Tibial artery (tissue), 4 donors: ENCODE results near the gene M1AP.

Experiments
- DNase-seq, 2 donors: peaks; one replicate each; pipeline ENCODE4 v3.0.0-alpha.2; 2019
- H3K27ac ChIP-seq, 2 donors: fragments of 200-600 bp; sonication (generic) in 1 of 2; 1 replicate in 1 of 2; 2 replicates in 1 of 2; pipeline ENCODE4 v1.5.1; 2018 to 2019; ENCODE audit warnings: mild to moderate bottlenecking in 1 of 2
- H3K27me3 ChIP-seq, 2 donors: fragments of 200-600 bp; sonication (generic) in 1 of 2; one replicate each; pipeline versions ENCODE4 v1.5.1 to v1.6.0; 2016 to 2019
- H3K36me3 ChIP-seq, 3 donors: fragments of 200-600 bp; sonication (generic) in 2 of 3; one replicate each; pipeline ENCODE4 v1.5.1; 2016 to 2019; ENCODE audit warnings: mild to moderate bottlenecking in 2 of 3
- H3K4me1 ChIP-seq, 4 donors: fragments of 200-600 bp; sonication (generic) in 2 of 4; 1 replicate in 3 of 4; 2 replicates in 1 of 4; pipeline ENCODE4 v1.5.1; 2016 to 2019
- H3K4me3 ChIP-seq, 2 donors: fragments of 200-600 bp; sonication (generic) in 1 of 2; 1 replicate in 1 of 2; 2 replicates in 1 of 2; pipeline ENCODE4 v1.5.1; 2018 to 2019; ENCODE audit warnings: mild to moderate bottlenecking in 2 of 2
- H3K9me3 ChIP-seq, 3 donors: fragments of 200-600 bp; sonication (generic) in 1 of 3; one replicate each; pipeline ENCODE4 v1.5.1; 2016 to 2019
- intact Hi-C: fragments of 100-400 bp; cut with DNase I; formaldehyde crosslinking; loops from one replicate; pipeline ENCODE4 v1.15.0; 2023; ENCODE audit warnings: low total_unique reads
- TF ChIP-seq, protein P1 (sequence below), 2 experiments: fragments of 200-600 bp in 1 of 2; fragments of 450-650 bp in 1 of 2; IDR thresholded peaks; one replicate each; pipeline ENCODE4 v1.5.1; 2017 to 2019; ENCODE audit warnings: antibody characterized with exemption in 2 of 2, mild to moderate bottlenecking in 1 of 2, moderate library complexity in 1 of 2

Gene M1AP

DNA sequence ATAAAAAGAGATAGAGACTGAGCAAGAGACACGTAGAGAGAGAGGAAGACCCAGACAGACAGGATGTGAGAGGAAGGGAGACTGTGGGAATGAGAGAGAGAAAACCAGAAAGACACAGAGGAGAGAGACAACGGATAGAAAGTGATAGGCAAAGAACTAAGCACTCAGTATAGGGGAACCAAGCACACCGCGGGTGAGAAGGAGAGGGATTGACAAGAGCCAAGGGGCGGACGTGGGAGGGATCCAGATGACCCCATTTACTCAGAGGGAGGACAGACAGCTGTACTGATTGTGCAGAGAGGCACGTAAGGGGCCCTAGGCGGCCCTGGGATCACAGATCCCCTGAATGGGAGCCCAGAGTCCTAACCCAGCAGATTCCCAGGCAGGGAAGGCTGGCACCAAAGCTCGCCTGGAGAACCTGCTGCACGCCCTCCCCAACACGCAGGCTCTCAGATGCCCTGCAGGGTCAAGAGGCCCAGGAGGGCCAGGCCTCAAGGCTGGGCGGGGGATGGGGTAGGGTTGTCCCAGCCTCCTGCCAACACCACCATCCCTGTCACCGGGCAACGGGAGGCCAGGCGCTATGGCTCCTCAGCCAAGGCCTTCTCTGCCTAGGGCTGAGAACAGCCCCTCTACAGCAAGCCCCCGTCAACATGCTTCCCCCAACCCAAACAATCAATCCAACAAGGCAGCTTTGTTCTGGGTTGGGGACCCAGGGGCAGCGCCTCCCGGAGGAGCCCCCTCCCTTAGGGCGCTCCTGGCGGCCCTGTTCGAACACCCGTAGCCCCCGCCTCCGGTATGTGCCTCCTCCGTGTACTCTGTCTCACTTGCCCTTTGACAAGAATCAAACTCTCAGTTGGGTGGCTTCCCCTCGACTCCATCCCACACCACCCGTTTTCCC, 95.0 kb downstream of the M1AP start:
- TF ChIP-seq, protein P1, sequence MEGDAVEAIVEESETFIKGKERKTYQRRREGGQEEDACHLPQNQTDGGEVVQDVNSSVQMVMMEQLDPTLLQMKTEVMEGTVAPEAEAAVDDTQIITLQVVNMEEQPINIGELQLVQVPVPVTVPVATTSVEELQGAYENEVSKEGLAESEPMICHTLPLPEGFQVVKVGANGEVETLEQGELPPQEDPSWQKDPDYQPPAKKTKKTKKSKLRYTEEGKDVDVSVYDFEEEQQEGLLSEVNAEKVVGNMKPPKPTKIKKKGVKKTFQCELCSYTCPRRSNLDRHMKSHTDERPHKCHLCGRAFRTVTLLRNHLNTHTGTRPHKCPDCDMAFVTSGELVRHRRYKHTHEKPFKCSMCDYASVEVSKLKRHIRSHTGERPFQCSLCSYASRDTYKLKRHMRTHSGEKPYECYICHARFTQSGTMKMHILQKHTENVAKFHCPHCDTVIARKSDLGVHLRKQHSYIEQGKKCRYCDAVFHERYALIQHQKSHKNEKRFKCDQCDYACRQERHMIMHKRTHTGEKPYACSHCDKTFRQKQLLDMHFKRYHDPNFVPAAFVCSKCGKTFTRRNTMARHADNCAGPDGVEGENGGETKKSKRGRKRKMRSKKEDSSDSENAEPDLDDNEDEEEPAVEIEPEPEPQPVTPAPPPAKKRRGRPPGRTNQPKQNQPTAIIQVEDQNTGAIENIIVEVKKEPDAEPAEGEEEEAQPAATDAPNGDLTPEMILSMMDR (IDR thresholded peaks at IDR 0.05) = no peak
- H3K4me1 ChIP-seq = peaks cover 0 to 37% (median 30%) of the 10 kb centered on the region in 4 donors
- peak overlapping the region; percentile 66 to 92 for H3K4me3 ChIP-seq
- intact Hi-C loops = loop anchor here (5.0 kb wide), 1 partner anchor 34 kb away; no protein-coding TSS in a partner anchor
- H3K27me3 ChIP-seq = no peaks in the 10 kb centered on the region
- peak overlapping the region; percentile 84 to 91 for H3K27ac ChIP-seq
- H3K9me3 ChIP-seq = no peaks in the 10 kb centered on the region
- DNase-seq = peak in 1 of 2 donors; percentile 70
- H3K36me3 ChIP-seq = peaks cover 0 to 10% (median 0%) of the 10 kb centered on the region in 3 donors

- Histone ChIP-seq H3K4me3 (no peak overlapping the region), H3K27me3 (no peaks in the 10 kb centered on the region), H3K27ac (peak overlapping the region; percentile 84 to 91), H3K9me3 (no peaks in the 10 kb centered on the region), H3K36me3 (peaks cover 0 to 10% (median 0%) of the 10 kb centered on the region in 3 donors), H3K4me1 (peaks cover 0 to 37% (median 30%) of the 10 kb centered on the region in 4 donors)
- no peak for DNase-seq
- intact Hi-C loops = loop anchor here (5.0 kb wide), 1 partner anchor 35 kb away; no protein-coding TSS in a partner anchor
- TF ChIP-seq, protein P1 (IDR thresholded peaks at IDR 0.05) = no peak
These were observed 95.9 kb downstream of the M1AP start for GRCh38 chr2:74551942-74552913.

- DNase-seq = no peak
- Histone ChIP-seq H3K4me1 (peaks cover 0 to 37% (median 30%) of the 10 kb centered on the region in 4 donors), H3K27ac (no peak overlapping the region), H3K36me3 (peaks cover 0 to 4% (median 0%) of the 10 kb centered on the region in 3 donors), H3K4me3 (no peak overlapping the region), H3K27me3 (no peaks in the 10 kb centered on the region), H3K9me3 (no peaks in the 10 kb centered on the region)
- intact Hi-C loops = loop anchor here (5.0 kb wide), 1 partner anchor 36 kb away; no protein-coding TSS in a partner anchor
- TF ChIP-seq, protein P1 (IDR thresholded peaks at IDR 0.05) = no peak
These were observed 96.6 kb downstream of the M1AP start for GRCh38 chr2:74551530-74551929.

- no peaks in the 10 kb centered on the region for H3K36me3 ChIP-seq
- no peak for DNase-seq
- TF ChIP-seq, protein P1 (IDR thresholded peaks at IDR 0.05) = no peak
- intact Hi-C loops = loop anchor here (5.0 kb wide), 1 partner anchor 37 kb away; no protein-coding TSS in a partner anchor
- H3K27me3 ChIP-seq = no peaks in the 10 kb centered on the region
- no peak overlapping the region for H3K4me3 ChIP-seq
- H3K4me1 ChIP-seq = peaks cover 0 to 33% (median 27%) of the 10 kb centered on the region in 4 donors
- H3K9me3 ChIP-seq = no peaks in the 10 kb centered on the region
- no peak overlapping the region for H3K27ac ChIP-seq
These were observed 97.9 kb downstream of the M1AP start for GRCh38 chr2:74550231-74550630.
